GM18870 (cell line): ENCODE measurements around the gene CMIP.

Source experiments
- ATAC-seq: cut with Tn5 transposase; IDR thresholded peaks from one replicate; pipeline ENCODE4 v1.9.1; 2021; ENCODE audit warnings: moderate library complexity; ENCODE audit not compliant: unreplicated experiment

Gene CMIP

DNA sequence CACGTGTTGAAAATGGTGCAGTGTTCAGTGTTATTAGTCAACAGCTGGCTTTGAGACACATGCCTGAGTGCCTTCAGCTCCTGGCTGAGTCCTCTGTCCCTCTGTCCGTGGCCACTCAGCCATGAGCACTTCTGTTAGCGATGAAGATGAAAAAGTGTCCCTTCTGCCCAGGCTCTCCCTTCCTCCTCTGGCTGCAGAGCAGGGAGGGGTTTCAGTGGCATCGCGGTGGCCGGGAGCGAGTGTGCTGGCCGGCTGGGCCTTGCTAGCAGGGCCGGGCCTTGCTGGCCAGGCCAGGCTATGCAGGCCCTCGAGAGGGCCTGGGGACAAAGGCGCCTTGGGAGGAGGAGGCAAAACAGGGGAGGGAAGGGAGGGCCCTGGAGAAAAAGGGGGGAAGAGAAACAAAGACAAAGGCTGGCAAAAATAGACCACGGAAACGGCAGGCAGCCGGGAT, 47.7 kb downstream of the CMIP start:
- no peak for ATAC-seq

DNA sequence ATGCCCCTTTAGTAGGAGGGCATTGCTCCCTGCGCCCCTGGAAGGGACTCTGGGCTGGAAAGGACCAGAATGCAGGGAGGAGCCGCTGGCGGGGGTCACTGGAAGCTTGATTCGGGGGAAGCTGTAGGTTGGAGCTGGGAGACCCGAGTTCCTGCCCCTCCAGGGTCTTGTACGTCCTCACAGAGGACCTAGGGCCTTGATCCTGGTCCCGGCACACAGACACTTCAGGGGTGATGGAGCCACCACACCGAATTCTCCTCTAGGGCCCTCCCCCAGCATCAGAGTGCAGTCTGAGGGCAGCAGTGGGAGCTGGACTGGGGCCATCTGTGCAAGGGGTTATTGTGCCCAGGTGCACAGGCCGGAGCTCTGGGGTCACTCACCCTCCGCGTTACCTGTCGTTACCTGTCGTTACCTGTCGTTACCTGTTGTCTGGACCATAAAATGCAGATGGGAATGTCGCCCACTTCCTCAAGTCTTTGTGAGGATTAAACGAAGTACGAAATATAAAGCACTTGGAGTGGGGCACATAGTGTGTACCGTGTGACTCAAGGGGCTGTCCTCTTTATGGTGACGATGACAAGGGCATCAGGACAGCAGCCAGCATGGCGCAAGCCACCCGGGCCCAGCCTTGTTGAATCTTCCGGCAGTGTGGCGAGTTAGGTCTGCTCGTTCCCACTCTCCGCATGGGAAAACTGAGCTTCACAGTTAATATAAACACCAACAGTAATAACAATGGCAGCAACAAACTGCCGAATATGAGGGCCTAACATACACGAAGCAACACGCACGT, 48.6 kb downstream of the CMIP start:
- no peak for ATAC-seq

GRCh38 chr16:81493755-81494433, 49.3 kb downstream of the CMIP start:
- ATAC-seq = no peak

GRCh38 chr16:81494434-81494806, 49.8 kb downstream of the CMIP start:
- ATAC-seq = no peak

DNA sequence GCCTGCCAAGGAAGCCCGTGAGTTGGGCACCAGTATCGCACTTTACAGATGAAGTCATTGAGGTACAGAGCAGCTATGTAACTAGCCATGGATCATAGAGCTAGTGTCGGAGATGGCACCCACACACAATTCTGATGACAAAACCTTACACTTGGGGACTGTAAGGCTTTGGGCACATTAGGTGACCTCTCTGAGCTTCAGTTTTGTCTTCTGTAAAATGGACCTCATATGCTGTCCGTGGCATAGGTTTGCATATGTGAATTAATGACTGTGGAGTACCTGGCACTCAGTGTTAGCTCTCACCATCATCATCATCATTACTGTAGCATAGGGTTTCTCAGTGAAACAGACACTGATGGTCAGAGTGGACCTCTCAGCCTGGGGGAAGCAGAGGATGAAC, 50.3 kb downstream of the CMIP start:
- ATAC-seq = no peak

DNA sequence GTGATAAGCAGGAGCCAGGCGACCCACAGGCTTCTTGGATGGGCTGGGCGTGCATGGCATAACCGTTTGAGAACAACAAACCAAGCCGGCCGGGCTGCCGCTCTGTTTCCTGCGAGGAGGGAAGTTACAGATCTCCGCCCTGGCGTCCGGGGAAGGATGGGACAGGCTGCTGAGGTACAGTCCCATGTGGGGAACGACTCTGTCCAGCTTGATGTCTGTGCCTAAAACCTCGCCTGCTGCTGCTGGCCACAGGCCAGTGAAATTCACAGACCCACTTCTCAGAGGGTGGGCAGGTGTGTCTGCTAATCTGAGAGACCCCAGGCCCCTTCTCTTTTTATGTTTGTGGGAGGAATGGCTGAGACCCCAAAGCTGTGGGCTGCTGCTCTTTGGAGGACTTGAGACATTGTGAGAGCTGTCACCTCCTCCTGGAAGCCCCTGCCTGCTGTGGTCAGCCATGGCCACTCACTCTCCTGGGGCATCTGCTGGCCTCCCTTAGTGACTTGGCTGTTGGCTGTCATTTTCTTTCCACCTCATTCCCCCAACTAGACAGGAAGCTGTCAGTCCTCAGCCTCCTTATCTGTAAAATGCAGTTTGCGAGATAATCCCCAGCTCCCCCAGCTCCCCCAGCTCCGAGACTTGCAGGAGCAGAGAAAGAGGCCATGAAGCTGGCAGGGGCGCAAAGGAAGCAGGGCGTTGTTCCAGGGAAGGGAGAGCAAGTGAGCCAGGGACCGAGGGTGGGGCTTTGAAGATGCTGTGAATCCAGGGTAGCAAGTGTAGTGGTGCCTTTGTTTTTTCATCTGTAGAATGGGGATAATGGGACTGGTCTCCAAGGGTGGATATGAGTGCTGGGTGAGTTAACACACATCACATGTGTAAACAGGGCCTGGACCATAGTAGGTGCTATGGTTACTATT, 51.0 kb downstream of the CMIP start:
- no peak for ATAC-seq

- ATAC-seq = no peak
Observed at GRCh38 chr16:81496321-81496720, 51.7 kb downstream of the CMIP start.

- no peak for ATAC-seq
Observed at GRCh38 chr16:81496742-81497141, 52.1 kb downstream of the CMIP start.

DNA sequence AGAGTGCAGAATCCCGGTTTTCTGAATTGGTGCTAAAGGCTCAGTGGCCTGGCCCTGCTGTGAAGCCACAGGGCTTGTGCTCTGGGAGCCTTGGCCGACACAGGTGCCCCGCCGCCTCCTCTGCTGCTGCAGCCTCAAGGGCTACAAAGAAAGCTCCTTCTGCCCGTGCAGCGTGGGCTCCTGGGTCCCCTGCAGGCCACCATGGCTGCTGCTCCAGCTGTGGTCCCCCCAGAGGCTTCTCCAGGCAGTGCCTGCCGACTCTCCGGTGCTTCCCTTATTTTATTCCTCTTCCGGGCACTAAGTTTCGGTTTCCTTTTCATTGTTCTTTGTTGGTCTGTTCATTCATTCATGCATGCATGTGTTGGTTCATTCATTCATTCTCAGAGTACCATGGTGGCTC, 53.1 kb downstream of the CMIP start:
- ATAC-seq = no peak

DNA sequence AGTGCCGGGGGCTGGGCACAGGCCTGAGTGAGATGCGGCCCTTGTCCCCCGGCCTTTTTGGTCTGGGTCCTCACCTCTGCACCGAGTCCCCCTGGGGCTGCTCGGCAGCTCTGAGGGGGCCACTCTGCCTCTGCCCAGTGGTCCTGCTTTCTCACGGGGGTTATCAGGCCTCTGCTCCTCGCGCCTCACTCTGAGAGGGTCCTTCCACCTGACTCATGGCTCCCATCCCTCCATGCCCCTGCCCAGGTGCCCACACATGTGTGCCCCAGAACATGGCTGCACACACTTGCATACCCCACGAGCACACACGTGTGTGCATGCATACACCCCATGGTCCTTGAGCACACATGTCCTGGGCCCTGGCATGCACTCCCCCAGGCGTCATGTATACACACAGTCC, 53.7 kb downstream of the CMIP start:
- no peak for ATAC-seq

DNA sequence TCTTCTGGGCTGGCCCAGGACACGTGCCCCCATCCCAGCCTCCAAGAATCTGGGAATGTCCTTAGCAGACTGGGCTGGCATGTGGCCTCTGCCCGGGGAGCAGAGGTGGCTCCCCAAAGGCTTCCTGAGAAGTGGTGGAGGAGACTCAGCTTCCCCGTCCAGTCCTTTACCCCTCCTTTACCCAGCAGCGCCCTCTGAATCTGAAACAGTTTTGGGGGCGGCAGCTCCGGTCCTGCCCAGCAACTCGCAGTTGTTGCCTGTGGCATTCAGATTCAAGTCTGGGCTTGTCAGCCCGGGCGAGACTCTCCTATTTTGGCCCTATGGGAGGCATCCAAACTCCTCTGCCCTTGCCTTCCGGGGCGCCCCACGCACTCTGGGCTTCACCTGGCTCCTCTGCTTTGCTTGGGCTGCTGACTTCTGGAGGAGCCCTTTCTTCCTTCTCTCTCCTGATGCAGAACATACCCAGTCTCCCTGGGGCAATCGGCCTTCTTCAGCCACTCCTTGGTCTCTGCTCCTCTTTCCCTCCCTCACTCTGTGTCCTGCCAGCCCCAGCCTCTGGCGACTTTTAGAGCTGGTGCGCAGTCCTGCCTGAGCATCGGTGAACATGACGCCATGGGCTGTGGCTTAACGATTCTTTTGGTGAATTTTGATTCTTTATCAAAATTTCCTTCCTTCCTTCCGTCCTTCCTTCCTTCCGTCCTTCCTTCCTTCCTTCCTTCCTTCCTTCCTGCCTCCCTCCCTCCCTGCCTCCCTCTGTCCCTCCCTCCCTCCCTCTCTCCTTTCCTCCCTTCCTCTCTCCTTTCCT, 55.2 kb downstream of the CMIP start:
- no peak for ATAC-seq

GRCh38 chr16:81500833-81501521, 56.4 kb downstream of the CMIP start:
- ATAC-seq = no peak

GRCh38 chr16:81502396-81503070, 57.9 kb downstream of the CMIP start:
- no peak for ATAC-seq

DNA sequence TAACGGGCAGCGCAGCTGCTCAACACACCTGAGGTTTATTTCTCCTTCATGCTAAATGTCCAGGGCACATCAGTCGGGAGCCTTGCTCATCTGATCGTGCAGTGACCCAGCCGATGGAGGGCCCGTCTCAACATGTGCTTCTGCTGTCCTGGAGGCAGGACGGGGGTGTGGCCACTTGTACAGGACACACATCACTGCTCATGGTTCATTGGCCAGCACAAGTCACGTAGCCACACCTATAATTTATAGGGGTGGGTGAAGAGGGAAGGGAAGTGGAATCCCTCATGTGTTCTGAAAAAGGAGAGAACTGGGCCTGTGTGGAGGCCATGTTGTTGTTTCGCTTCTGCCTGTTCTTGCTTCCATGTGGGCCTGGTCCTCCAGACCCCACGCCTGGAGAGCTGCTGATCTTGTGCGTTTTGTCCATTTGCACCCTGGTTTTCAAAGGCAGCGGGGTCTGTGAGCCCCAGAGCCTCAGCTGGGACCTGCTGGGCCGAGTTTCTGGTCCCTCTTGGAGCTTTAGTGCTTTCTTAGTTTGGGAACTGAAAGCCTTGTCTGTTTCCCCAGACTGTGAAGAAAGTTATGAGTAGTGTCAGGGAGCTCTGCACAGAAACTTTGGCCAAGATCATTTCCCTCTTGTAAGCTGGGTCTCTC, 60.5 kb downstream of the CMIP start:
- peak; percentile 47 for ATAC-seq

DNA sequence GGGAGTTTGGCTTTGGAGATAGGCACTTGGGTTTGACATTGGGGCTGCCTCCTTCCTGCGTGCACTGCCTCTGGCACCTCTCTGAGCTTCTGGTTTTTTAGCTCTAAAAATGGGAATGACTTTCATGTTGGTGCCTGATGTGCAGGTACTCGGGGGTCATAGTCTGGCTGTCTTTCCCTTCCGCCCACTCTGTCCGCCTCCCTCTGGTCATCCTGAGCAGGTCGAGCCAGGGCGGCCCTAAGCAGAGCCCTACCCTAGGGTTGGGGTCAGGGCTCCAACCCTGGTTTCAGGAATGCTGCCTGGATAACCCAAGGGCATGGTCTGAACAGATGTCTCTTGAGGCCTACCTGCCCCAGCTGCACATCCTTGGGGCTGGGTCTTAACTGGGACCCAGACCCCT, 64.8 kb downstream of the CMIP start:
- no peak for ATAC-seq

GRCh38 chr16:81510016-81510415, 65.4 kb downstream of the CMIP start:
- no peak for ATAC-seq

GRCh38 chr16:81511371-81511770, 66.8 kb downstream of the CMIP start:
- ATAC-seq = no peak

DNA sequence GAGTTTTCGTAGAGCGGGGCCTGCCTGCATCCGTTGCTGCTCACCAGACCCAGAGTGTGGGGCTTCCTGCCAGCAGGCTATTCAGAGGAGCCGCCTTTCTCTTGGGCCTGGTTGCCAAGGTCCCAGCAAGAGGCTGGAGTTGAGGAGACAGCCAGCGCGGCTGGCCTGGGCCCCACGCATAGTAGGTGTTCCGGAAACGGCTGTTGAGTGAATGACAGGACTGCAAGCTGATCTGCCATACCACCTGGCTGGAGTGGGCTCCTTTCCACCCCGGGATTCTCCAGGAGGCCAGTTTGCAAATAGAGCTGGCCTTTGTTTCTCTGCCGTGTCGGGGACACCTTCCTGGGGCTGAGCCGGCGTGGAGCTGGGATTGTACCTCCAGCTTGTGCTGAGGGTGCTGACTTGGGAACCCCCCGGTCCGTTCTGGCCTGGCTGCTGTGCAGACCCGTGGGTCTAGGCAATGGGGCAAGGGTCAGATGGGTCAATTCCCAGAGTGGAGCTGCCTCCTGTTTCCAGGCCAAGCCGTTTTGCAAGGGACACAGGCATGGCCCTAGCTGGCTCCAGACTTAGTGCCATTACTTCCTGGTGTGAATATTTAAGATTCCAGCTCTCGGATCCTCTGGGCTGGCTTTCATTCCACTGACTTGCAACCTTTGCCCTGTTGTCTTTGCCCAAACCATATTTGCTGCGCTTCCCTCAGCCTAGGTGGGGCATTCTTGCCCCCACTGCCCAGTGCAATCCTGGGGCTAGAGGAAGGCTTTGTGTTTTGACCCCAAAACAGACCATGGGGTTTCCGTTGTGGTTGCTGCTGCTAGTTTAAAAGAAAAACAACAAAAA, 68.8 kb downstream of the CMIP start:
- no peak for ATAC-seq
